Nephron progenitor cell (in vitro differentiated cells): Measurements from ENCODE around the gene FAM131B.

Experiments used
- DNase-seq: peaks from one replicate; pipeline ENCODE4 v3.0.0; 2021
- H3K27ac Mint-ChIP-seq: 2 replicates; pipeline ENCODE4 v1.8.0; 2021; ENCODE audit warnings: mild to moderate bottlenecking, moderate library complexity, mixed read lengths
- H3K27me3 Mint-ChIP-seq: 2 replicates; pipeline ENCODE4 v1.8.0; 2021; ENCODE audit warnings: mild to moderate bottlenecking, low read depth, mixed read lengths; ENCODE audit not compliant: poor library complexity
- H3K36me3 Mint-ChIP-seq: 2 replicates; pipeline ENCODE4 v1.8.0; 2021; ENCODE audit warnings: low read depth, mixed read lengths
- H3K4me1 Mint-ChIP-seq: 2 replicates; pipeline ENCODE4 v1.8.0; 2021; ENCODE audit warnings: mixed read lengths
- H3K4me3 Mint-ChIP-seq: 2 replicates; pipeline ENCODE4 v1.8.0; 2021; ENCODE audit warnings: mild to moderate bottlenecking, moderate library complexity, mixed read lengths
- H3K9me3 Mint-ChIP-seq: 2 replicates; pipeline ENCODE4 v1.8.0; 2021; ENCODE audit warnings: mild to moderate bottlenecking, moderate library complexity, mixed read lengths
- CTCF ChIP-seq: fragments of 200-600 bp; sonication (generic); IDR thresholded peaks from 2 replicates; pipeline ENCODE4 v1.5.0; 2021; ENCODE audit warnings: antibody characterized with exemption

Gene FAM131B

GRCh38 chr7:143341842-143342241, 20.7 kb downstream of the FAM131B start:
- no peaks in the 10 kb centered on the region for H3K36me3 Mint-ChIP-seq
- peaks cover 5% of the 10 kb centered on the region for H3K4me1 Mint-ChIP-seq
- H3K27me3 Mint-ChIP-seq: peaks cover 58% of the 10 kb centered on the region
- H3K27ac Mint-ChIP-seq: no peak overlapping the region
- DNase-seq: no peak
- no peak for TF ChIP-seq CTCF
- H3K4me3 Mint-ChIP-seq: no peak overlapping the region
- no peaks in the 10 kb centered on the region for H3K9me3 Mint-ChIP-seq

- no peaks in the 10 kb centered on the region for H3K4me1 Mint-ChIP-seq
- DNase-seq: no peak
- H3K4me3 Mint-ChIP-seq: no peak overlapping the region
- H3K27ac Mint-ChIP-seq: no peak overlapping the region
- TF ChIP-seq CTCF: no peak
- peaks cover 47% of the 10 kb centered on the region for H3K27me3 Mint-ChIP-seq
- H3K36me3 Mint-ChIP-seq: no peaks in the 10 kb centered on the region
- no peaks in the 10 kb centered on the region for H3K9me3 Mint-ChIP-seq
These were observed 25.3 kb downstream of the FAM131B start for GRCh38 chr7:143337216-143337615.

GRCh38 chr7:143334244-143334643, 28.3 kb downstream of the FAM131B start:
- Mint-ChIP-seq H3K4me3 (no peak overlapping the region), H3K27me3 (peaks cover 31% of the 10 kb centered on the region), H3K27ac (no peak overlapping the region), H3K9me3 (no peaks in the 10 kb centered on the region), H3K36me3 (no peaks in the 10 kb centered on the region), H3K4me1 (no peaks in the 10 kb centered on the region)
- TF ChIP-seq CTCF: no peak
- DNase-seq: no peak

- Mint-ChIP-seq H3K27ac (no peak overlapping the region), H3K27me3 (peaks cover 15% of the 10 kb centered on the region), H3K4me1 (peaks cover 6% of the 10 kb centered on the region), H3K4me3 (no peak overlapping the region), H3K36me3 (no peaks in the 10 kb centered on the region), H3K9me3 (no peaks in the 10 kb centered on the region)
- TF ChIP-seq CTCF: no peak
- no peak for DNase-seq
These were observed 31.2 kb downstream of the FAM131B start for GRCh38 chr7:143331179-143331801.

- Mint-ChIP-seq H3K4me3 (no peak overlapping the region), H3K27ac (no peak overlapping the region), H3K27me3 (peaks cover 4% of the 10 kb centered on the region), H3K4me1 (peaks cover 15% of the 10 kb centered on the region), H3K36me3 (no peaks in the 10 kb centered on the region), H3K9me3 (no peaks in the 10 kb centered on the region)
- DNase-seq: no peak
- TF ChIP-seq CTCF: no peak
These were observed 32.9 kb downstream of the FAM131B start for GRCh38 chr7:143329471-143330170.

- Mint-ChIP-seq H3K36me3 (no peaks in the 10 kb centered on the region), H3K27ac (peak overlapping the region; percentile 8), H3K4me3 (no peak overlapping the region), H3K27me3 (peaks cover 4% of the 10 kb centered on the region), H3K9me3 (no peaks in the 10 kb centered on the region), H3K4me1 (peaks cover 31% of the 10 kb centered on the region)
- no peak for TF ChIP-seq CTCF
- DNase-seq: no peak
These were observed 34.6 kb downstream of the FAM131B start for GRCh38 chr7:143327903-143328302.
